NOMO-1 (cell line): ENCODE results near the gene GPRIN2.
"Not testable (repeated sequence)": the region's sequence is repeated elsewhere in the genome, so short reads cannot be mapped to it uniquely, and the experiment has no call there.

Experiments used
- DNase-seq, 2 experiments: peaks; one replicate each; lab custom pipeline; 2025; ENCODE audit not compliant: unreplicated experiment in 2 of 2; lab: John Stamatoyannopoulos, UW

Gene GPRIN2

DNA sequence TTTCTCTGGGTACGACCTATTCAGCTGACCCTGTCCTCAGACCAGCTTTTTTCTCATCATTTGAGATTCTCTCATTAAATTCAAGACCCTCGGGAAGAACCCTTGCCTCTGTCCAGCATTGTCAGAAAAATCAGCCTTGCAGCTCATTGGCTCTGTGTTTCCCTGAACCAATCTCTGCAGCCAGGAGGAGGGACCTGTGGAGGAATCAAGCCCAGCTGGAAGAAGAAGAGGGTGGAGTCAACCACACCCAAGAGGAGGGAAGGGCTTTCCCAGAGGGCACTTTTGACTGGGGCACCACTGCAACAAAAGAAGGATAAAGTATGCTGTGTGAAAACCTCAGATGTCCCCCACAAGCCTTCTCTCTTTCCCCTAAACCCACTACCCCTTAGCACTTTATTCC, 14.2 kb upstream of the GPRIN2 start:
- not testable (repeated sequence) for DNase-seq

DNA sequence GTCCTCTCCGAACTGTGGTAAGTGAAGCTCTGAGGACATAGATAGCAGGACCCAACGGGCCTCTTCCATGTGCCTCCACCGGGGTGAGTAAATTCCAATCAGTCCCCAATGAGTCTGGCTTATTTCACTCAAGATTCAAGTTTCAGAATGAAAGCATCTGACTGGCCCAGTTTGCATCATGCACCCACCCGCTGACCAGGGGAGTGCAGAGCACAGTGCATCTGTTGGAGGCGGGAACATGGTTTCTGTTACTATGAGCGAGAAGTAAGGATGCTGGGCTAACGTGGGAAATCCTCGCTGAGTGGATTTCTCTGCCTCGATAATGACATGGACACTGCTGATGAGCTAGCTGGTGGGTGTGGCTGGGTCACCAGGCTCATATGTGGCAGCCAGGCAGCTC, 10.7 kb upstream of the GPRIN2 start:
- not testable (repeated sequence) for DNase-seq

DNA sequence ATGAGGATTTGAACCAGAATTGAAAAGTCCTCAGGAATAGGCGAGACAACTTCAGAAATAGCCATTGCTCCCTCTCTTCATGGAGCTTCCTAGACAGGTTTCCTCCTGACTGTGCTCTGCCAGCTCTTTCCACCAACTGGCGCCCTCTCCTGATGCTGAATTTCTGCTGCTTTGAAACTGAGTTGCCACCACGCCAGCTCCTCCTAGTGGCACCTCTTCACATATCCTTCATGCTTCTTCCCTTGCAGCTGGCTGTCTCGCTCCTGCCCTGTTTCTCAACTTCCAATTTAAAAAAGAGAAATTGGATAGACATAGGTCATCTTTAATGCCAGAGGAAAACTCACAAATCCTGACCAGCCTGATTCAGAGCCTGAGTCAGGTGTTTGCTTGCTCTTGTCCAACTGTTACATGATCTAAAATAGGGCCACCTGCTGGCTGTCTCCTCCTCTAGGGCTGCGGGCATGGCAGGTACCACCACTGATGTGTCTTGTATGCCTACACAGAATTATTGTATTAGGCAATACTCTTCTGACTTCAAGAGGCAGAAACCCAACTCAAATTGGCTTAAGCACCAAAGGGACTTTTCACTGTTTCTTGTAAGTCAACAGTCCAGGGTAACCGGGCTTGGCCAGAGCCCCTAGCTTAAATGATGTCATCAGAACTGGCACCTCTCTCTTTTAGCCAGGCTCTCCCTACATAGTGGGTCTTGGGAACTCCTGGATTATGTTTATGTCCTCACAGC, 9.3 kb upstream of the GPRIN2 start:
- DNase-seq, result peak; percentile 37 to 65

DNA sequence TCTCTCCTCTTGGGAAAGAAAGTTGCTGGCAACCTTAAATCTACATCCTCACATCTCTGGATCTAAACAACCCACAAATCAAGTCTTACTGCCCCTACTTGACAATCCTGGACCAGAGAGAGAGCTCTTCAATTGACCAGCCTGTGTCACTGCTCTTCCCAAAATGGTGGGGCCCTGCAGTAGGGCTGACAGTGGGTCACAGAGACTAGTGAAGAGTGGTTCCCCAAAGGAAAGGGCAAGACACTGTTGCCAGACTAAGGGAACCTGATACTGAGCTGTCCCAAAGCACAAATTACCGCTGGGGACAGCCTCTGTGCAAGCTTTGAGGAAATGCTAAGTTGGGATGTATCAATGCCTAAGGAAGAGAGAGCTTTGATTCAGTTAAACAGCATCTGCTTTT, 4.5 kb upstream of the GPRIN2 start:
- no peak for DNase-seq

DNA sequence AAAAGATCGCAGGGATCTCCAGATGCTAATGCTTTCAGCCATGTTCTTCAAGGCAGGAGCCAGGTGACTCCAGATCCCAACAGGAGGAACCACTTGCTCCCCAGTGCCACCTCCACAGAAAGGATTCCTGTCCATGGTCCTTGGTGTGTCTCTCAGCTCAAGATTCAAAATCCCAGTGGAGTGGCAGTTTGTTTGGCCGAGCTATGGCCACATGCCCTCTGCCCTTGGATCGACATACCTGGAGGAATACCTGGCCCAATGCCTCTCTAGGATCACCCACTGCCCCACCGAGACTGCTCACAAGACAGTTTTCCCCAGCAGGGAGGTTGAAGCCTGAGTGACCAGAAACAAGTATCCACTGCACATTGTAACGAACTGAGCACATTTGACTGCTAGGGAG, 3.9 kb upstream of the GPRIN2 start:
- DNase-seq, result no peak

DNA sequence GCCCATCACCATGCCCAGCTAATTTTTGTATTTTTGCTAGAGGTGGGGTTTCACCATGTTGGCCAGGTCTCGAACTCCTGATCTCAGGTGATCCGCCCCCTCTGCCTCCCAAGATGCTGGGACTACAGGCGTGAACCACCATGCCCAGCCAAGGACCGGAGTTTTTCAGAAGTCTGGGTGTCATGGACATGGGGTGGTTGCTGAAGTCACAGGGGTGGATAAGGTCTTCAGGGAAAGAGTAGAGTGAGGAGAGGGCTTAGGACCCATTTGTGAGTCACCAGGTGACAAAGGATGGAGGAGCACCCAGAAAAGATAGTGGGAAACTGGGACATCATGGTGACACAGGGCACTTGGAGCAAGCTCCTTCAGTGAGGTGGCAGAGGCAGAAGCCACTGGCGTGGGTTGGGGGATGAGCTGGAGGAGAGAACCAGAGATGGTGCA, 2.8 kb upstream of the GPRIN2 start:
- no peak for DNase-seq

DNA sequence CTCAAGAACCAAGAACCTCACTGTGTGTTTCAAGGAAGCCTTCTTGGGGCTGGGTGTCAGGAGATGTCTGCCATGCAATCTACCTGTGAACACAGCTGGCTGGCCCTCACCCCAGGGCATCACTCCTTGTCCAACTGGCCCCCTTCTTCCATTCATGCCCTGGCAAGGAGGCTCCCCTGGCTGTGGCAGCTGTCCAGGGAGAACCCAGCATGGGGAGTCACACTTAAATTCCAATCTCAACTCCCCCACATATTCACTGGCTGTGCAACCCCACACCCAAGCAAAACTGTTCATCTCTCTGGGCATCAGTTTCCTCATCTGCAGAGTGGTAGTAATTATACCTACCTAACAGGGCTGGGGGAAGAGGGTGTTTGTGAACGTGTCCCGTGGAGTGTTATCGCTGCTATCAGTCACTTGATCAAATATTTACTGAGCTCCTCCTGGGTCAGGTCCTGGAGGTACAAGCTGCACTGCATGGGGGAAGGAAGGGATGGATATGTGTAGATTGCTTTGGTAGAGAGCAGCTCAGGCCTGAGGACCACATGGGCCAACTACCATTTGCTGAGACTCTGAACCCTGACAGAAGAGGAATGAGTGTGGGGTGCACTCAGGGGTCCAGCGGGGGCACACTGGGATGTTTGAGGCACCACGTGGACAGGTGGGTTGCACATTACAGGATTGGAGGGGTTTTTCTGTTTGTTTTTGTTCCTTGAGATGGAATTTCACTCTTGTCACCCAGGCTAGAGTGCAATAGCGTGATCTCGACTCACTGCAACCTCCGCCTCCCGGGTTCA, 2.1 kb upstream of the GPRIN2 start:
- DNase-seq, result no peak

DNA sequence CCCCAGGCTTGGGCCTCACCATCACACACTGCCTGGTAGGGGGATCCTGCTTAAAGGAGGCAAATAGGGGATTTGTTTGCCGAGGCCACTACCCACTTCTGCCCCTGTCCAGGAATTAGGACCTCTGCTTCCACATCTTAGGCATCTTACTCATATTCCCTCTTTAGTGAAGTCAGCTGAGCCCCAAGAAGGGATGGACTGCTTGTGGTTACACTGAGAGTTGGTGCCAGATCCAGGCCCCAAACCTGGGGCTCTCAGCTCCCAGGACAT, 1.6 kb upstream of the GPRIN2 start:
- no peak for DNase-seq

DNA sequence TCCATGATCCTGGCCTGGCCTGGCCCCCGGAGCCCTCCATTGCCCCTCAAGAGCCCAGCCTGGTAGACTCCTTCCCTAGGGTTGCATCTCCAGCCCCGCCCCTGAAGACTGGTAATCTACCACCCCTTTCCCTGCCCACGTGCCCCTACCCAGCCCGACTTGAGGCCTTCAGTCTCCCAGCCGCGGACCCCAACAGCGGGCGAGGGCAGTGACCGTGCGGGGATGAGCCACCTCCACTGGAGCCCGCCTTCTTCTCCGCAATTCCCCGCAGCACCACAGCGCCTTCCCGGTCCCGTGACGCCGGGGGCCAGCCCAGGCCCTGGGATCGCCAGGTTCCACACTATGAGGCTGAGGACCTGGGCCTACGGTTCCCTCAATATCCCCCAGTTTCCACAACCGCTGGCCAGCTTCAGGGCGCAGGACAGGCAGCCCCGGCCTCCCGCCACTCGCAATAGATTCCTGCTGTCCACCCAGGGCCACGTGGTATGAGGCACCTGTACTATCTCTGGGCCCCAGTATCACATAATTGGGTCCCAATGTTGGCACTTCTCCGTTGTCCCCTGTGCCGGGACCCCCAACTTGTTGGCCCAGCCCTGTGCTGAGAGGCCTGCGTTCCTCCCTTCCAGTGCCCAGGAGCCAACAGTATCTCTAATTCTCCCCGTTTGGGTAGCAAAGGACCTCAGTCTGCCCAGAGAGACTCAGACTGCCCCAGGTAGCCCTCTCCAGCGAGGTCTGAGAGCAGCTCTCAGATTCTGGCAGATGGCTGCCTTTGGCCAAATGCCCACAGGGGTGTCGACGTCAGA, 1.1 kb upstream of the GPRIN2 start:
- DNase-seq, result no peak

DNA sequence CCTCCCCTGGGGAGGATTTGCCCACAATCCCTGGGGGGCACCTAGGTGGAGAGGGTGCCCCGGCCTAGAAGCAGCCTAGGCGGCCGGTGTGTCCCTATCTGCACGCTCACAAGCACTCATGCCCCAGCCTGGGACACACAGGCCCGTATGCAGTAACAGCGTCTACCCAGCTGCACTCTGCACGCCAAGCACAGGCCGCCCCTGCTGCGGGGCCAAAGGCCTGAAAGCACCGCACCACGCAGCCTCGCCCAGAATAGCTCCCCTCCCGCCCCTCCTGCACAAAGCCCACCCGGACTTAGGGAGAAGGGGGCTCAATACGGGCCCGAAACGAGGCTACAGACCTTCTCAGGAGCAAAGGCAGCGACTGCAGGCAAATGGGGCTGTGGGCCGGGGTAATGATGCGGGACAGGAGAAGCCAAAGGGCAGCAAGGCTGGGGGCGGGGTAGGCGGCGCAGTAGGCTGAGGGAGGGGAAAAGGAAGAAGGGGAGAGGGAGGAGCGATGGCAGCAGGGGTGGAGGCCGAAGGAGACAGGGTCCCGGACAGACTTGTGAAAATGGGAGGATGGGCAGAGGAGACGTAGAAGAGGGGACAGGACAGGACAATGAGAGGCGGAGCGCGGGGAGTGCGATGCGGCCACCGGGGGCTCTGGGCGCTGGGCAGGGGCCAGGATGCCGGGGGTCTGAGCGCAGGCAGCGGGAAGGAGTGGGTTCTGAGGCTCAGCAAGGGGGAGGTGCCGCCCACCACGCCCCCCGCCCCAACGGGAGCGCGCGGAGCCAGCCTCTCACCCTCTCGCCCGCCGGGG, 544 bp downstream of the GPRIN2 start:
- no peak for DNase-seq

DNA sequence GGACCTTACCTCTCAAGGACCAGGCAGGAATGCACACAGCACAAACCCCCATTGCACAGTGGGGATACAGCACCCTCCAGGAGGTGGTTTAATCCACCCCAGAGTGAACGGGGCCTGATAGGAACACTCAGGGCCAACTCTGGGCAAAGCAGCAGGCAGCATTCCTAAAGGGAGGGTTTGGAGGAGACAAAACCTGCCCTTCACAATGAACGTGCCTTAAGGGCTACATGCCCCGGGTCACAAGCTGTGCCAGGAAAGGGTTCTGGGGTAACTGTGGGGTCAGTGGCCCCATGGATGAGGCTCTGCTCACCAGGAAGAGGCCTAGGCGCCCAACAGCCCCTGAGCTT, 1.1 kb downstream of the GPRIN2 start:
- DNase-seq, result no peak

DNA sequence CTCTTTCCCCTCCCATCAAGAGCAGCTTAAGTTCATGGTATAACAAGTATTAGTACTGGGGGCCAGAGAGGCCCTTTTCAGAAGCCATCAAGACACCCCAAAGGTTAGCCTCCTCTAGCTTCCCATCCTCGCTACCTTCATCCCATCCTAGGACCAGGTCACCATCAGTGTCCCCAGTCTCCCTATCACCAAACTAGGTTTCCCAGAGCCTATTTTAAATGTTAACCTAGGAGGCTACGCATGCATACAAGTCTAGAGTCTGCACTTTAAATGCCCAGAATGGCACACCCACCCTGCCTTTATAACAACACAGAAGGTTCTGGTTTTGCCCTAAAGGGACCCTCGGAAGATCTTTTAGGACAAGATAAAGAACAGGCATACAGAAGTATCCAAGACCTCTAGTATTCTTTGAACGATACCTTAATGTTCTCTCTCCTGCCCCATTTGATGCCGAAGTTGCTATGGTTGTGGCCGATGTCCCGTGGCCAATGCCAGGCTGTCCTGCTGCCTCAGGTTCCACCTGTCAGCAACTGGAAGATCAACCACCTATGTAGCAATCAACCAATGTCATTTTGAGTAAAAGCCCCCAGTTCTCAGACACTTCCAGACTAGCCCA, 2.2 kb downstream of the GPRIN2 start:
- DNase-seq, result no peak

DNA sequence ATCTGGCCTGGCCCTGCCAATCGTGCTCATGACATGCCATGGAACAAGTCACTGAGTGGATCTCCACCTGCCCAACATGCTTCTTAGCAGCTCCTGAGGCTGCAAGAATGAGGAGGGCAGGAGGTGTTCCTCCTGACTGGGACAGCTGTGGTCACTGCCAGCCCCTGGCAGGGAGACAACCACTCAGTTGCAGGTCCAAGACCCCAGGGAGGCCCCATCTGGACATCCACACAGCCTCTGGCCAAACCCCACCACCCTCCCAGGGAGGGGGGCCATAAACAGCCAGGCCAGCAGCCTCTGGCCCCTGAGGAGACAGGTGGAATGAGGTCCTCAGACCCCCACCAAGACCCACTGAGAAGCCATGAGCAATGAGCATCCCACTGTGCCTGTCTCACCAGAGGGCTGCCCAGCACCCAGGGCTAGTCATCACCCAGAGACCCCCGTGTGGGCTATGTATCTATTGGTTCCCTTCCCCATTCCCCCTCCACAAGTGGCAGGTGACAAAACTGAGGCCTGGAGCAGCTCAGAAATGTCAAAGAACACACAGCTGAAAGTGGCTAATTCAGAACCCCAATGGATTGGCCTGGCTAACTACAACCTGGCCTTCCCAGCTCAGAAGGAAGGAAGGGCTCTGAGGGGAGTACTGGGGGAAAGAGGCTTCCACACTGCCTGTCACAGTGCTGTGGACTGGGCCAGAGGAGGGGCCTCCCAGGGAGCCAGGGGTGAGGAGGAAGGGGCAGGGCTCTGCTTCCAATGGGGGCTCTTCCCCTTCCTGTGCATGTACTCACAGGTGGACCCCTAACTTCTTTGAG, 3.0 kb downstream of the GPRIN2 start:
- no peak for DNase-seq

DNA sequence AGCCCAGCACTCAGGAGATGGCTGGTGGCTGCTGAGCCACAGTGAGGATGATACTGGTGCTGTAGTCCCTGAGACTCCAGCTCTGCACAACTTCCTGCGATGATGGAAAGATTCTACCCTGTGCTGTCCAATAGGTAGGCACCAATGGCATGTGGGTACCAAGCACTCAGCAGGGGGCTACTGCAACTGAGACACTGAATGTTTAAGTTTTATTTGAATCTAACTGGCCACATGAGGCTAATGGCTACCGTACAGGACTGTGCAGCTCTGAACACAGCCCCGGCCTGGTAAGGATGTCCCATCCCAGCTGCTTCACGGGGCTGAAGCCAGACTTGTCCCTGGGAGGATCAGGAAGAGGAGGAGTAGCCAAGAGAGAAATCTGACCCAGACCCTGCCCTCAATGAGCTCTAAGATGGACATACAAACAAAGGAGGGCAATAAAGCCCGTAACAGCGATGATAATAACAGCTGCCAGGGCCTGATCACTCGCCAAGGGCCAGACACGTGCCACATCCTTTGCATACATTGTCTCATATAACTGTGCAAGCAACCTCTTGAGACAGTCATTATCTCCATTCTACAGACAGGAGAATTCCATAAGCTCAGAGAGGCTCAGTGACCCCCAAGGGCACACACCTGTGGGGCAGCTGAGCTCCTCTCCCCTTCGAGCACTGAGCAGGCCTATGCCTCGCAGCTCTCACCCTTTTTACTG, 3.8 kb downstream of the GPRIN2 start:
- DNase-seq, result no peak

DNA sequence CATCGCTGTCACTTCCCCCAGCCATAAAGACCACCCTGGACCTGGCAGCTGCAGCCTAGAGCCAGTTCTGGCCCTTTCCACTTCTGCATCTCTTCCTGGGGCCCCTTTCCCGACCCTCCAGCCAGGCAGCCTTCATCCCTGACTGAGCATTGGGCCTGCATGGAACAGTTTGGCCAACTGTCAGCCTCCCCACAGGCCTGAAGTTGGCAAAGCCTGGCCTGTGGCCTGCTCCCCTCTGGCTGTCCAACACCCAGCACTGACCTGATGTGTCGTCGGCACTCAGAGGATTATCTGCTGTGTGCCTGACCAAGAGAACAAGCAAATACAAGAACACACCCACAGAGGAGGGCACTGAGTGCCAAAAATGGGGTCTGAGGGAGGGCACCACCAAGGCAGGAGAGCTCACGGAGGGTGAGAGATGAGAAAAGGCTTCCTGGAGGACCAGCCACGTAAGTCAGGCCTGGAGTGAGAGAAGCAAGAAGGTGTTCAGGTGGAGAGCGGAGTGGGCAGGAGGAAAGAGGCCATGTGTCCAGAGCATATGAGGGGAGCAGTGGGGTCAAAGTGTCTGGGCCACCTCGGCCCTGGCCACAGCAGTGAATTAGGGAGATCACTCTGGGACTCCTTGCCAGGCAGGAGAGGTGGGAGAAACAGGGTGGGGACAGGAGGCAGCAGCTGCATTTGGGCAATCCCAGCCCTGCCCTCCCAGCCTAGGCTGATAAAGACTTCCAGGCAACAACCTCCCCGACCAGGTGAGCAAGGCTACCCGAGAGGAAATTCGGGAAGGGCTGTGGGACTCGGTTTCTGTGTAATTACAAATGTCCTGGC, 4.5 kb downstream of the GPRIN2 start:
- DNase-seq, result no peak

DNA sequence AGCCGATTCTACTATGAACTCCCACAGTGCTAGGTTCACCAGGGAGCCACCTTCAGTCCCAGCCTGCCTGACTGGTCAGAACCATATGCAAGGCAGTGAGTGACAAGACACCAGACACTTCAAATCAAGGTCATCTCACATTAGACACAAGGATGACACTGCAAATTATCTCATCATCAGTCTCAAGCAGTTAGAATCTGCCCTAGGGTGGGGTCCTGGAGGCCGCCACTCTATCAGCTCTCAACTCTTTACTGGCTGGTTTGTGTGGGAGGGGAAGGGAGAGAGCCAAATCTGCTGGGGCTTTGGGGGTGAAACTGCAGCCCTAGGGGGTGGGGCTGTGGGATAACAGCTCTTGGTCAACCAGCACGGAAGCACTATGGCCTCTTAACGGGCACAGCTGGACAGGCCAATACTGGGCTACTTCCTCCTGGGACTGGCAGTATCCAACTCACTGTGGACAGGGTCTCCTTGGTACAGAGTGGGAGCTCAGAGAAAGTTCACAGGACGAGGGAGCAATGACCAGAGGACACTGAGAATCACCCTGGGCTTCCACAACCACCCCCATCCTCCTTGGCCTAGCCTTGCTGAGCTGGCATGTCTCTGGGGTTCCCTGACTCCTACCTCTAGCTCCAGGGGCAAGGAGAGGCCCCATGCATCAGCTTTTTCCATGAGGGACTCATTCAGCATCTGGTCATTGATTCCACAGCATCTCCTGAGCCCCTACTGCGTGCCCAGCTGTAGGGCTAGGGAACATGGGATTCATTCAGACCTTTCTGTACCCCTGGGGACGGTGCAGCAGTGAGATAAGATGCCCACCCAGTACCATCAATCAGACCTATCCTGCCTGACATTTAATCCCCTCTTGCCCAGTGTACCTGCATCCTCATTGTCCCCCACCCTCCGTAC, 5.4 kb downstream of the GPRIN2 start:
- DNase-seq, result no peak

DNA sequence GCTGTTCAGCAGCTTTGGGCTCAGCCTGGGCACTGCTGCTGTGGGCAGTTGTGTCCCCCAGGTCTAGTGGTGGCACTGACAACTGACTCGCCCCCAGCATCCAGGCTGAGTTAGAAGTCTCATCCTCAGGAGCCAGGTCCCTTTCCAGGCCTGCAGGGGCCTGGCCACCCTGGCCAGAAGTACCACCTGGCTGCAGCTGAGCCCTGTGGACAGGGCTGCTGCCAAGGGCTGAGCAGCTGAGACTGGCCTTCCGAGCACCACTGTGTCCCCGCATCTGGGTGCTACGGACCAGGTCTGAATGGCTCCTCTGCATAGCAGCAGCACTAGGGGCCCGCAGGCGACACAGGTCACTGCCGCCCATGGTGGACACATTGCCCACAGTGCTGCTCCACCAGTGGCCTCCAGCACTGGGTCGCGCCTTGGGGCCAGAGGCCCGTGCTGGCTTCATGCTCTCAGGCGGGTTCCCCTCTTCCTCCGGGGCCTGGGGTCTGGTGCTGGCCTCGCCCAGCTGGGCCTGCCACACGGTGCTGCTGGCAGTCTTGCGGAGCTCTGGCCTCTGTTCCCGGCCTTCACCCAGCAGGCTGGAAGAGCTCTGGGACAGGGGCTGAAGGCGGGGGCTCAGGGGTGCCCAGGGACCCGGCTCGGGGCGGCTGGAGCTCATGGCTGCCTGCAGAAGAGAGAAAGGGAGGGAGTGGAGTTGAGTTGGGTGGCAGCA, 6.2 kb downstream of the GPRIN2 start:
- no peak for DNase-seq
